Endodermal cell (in vitro differentiated cells): ENCODE data around the gene CCDC33. TPM values are rescaled to one million over a fixed set of nuclear protein-coding genes. Genes with fewer than 3 reads are reported as not detected.

Experiments
- DNase-seq: peaks from one replicate; pipeline ENCODE4 v3.0.0-alpha.2; 2017
- H3K27ac ChIP-seq: 2 replicates; pipeline ENCODE4 v1.5.1; 2013; ENCODE audit warnings: mild to moderate bottlenecking, low read depth, low read length, moderate library complexity
- H3K27me3 ChIP-seq: 2 replicates; pipeline ENCODE4 v1.6.1; 2013; ENCODE audit warnings: mild to moderate bottlenecking, low read length, moderate library complexity; ENCODE audit not compliant: insufficient read depth, control insufficient read depth, poor library complexity, severe bottlenecking
- H3K36me3 ChIP-seq: 2 replicates; pipeline ENCODE4 v1.7.0; 2013; ENCODE audit warnings: mild to moderate bottlenecking, low read length, moderate library complexity; ENCODE audit not compliant: control insufficient read depth, insufficient read depth
- H3K4me1 ChIP-seq: one replicate; pipeline ENCODE4 v1.7.0; 2013; ENCODE audit warnings: low read length; ENCODE audit not compliant: control insufficient read depth, insufficient read depth
- H3K4me3 ChIP-seq: 2 replicates; pipeline ENCODE4 v1.5.1; 2013; ENCODE audit warnings: mild to moderate bottlenecking, low read length, moderate library complexity
- H3K9ac ChIP-seq: 2 replicates; pipeline ENCODE4 v1.6.1; 2013; ENCODE audit warnings: mild to moderate bottlenecking, low read length, moderate library complexity; ENCODE audit not compliant: poor library complexity, severe bottlenecking; ENCODE audit errors: extremely low read depth
- H3K9me3 ChIP-seq: 2 replicates; pipeline ENCODE4 v1.6.1; 2013; ENCODE audit warnings: mild to moderate bottlenecking, low read length, moderate library complexity; ENCODE audit not compliant: control insufficient read depth
- H3K27ac Mint-ChIP-seq: 2 replicates; pipeline ENCODE4 v1.8.0; 2020; ENCODE audit warnings: mixed read lengths
- H3K27me3 Mint-ChIP-seq: 2 replicates; pipeline ENCODE4 v1.8.0; 2021; ENCODE audit warnings: mild to moderate bottlenecking, mixed read lengths; ENCODE audit not compliant: insufficient read depth
- H3K36me3 Mint-ChIP-seq: 2 replicates; pipeline ENCODE4 v1.8.0; 2020; ENCODE audit warnings: low read depth, mixed read lengths
- H3K4me1 Mint-ChIP-seq: 2 replicates; pipeline ENCODE4 v1.8.0; 2020; ENCODE audit warnings: mixed read lengths
- H3K4me3 Mint-ChIP-seq: 2 replicates; pipeline ENCODE4 v1.8.0; 2020; ENCODE audit warnings: mild to moderate bottlenecking, moderate library complexity, mixed read lengths
- H3K9me3 Mint-ChIP-seq: 2 replicates; pipeline ENCODE4 v1.8.0; 2020; ENCODE audit warnings: mild to moderate bottlenecking, mixed read lengths
- WGBS, 2 experiments: methylation state at CpG; one replicate each; pipeline versions ENCODE4 v1.1.5 to v1.1.7; 2013; ENCODE audit warnings: missing lambda C conversion rate in 2 of 2, mixed read lengths in 1 of 2; ENCODE audit not compliant: insufficient coverage in 1 of 2, insufficient read length in 1 of 2; 5-methylcytosine and 5-hydroxymethylcytosine counted together
- total RNA-seq, 2 donors: library from RNA; stranded (reverse); fragmentation: NEBNext Ultra II Directional in 1 of 2; extraction: Animal tissue kit (Norgen Biotek cat#: 25700) in 1 of 2; gene quantifications; 2 replicates in 1 of 2; 3 replicates in 1 of 2; pipeline ENCODE4 v1.2.1, GENCODE V29; 2021
- TF ChIP-seq, protein P1 (sequence below): fragments of 200-600 bp; sonication (generic); conservative IDR thresholded peaks from 2 replicates; pipeline ENCODE4 v1.5.0; 2021; ENCODE audit warnings: antibody characterized with exemption, mild to moderate bottlenecking

CCDC33 gene
- total RNA-seq, 2 donors from 2014 or later, result 2.8 to 3.5 TPM

DNA sequence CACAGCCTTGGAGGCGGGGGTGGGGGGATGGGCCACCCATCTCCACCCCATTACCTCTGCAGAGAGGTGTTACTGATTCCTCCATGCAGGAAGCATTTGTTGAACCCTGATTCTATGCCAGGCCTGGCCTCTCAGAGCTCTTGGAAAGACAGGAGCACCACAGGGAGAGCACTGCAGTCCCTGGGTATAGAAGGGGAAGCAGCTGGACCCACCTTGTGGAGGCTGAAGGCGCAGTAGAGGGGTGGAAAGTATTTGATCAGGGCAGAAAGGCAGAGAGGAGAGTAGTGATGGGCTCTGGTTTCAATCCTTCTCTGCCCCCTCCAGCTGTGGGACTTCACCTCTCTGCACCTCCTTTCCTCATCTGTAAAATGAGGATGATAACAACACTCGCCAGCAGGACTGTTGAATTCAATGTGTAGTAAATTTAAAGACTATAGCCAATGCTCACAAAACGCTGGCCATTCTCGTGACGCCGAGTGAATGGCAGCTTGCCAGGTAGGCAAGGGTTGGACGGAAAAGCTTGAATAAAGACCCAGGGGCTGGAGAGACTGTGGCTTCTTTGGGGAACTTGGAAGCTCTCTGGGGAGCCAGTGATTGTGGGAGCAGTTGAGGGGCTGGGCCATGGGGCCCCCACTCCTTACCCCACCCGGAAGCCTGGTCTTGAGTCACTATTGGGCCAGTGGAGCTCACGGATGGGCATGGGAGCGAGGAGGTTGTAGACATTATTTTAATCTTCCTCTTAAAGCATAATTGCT is 8.0 kb upstream of the CCDC33 start:
- Histone ChIP-seq H3K4me3 (no peak overlapping the region), H3K9ac (no peak overlapping the region), H3K4me1 (peaks cover 9% of the 10 kb centered on the region), H3K27ac (peak overlapping the region; percentile 79), H3K27me3 (no peaks in the 10 kb centered on the region), H3K36me3 (no peaks in the 10 kb centered on the region), H3K9me3 (no peaks in the 10 kb centered on the region)
- H3K27me3 Mint-ChIP-seq, result peaks cover 40% of the 10 kb centered on the region
- H3K27ac Mint-ChIP-seq, result no peak overlapping the region
- no peaks in the 10 kb centered on the region for H3K36me3 Mint-ChIP-seq
- DNase-seq, result peak; percentile 55
- TF ChIP-seq, protein P1, sequence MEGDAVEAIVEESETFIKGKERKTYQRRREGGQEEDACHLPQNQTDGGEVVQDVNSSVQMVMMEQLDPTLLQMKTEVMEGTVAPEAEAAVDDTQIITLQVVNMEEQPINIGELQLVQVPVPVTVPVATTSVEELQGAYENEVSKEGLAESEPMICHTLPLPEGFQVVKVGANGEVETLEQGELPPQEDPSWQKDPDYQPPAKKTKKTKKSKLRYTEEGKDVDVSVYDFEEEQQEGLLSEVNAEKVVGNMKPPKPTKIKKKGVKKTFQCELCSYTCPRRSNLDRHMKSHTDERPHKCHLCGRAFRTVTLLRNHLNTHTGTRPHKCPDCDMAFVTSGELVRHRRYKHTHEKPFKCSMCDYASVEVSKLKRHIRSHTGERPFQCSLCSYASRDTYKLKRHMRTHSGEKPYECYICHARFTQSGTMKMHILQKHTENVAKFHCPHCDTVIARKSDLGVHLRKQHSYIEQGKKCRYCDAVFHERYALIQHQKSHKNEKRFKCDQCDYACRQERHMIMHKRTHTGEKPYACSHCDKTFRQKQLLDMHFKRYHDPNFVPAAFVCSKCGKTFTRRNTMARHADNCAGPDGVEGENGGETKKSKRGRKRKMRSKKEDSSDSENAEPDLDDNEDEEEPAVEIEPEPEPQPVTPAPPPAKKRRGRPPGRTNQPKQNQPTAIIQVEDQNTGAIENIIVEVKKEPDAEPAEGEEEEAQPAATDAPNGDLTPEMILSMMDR, result no peak
- H3K4me1 Mint-ChIP-seq, result peaks cover 23% of the 10 kb centered on the region
- H3K9me3 Mint-ChIP-seq, result no peaks in the 10 kb centered on the region
- no peak overlapping the region for H3K4me3 Mint-ChIP-seq
- WGBS, 2 experiments, result 82 to 86% methylated on average over 5 to 11 of the region's 11 CpGs

DNA sequence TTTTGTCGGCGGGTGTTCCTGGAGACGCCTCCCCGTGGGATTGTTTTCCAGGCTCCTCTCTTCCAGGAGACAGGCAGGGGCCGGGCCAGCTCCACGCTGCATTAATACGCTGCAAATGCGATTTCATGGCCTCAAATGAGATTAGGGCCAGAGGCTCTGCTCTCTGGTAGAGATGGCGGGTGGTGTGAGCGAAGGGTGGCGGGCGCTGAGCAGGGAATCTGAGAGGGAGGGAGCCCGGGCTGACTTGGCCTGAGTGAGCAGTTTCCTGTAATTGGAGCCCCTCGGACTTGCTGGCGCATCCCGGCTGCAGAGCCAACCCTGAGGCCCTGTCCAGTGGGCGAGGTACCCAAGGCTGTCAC is 7.4 kb upstream of the CCDC33 start:
- no peaks in the 10 kb centered on the region for H3K9me3 ChIP-seq
- H3K9ac ChIP-seq, result no peak overlapping the region
- H3K27me3 Mint-ChIP-seq, result peaks cover 35% of the 10 kb centered on the region
- peaks cover 7% of the 10 kb centered on the region for H3K4me1 ChIP-seq
- no peak overlapping the region for H3K4me3 Mint-ChIP-seq
- H3K4me1 Mint-ChIP-seq, result peaks cover 19% of the 10 kb centered on the region
- H3K36me3 ChIP-seq, result no peaks in the 10 kb centered on the region
- H3K27me3 ChIP-seq, result no peaks in the 10 kb centered on the region
- TF ChIP-seq, protein P1, result no peak
- WGBS, 2 experiments, result 53 to 78% methylated on average over 8 to 17 of the region's 17 CpGs
- no peak overlapping the region for H3K27ac Mint-ChIP-seq
- H3K36me3 Mint-ChIP-seq, result no peaks in the 10 kb centered on the region
- no peaks in the 10 kb centered on the region for H3K9me3 Mint-ChIP-seq
- peak; percentile 63 for DNase-seq
- H3K4me3 ChIP-seq, result no peak overlapping the region
- H3K27ac ChIP-seq, result peak overlapping the region; percentile 79

DNA sequence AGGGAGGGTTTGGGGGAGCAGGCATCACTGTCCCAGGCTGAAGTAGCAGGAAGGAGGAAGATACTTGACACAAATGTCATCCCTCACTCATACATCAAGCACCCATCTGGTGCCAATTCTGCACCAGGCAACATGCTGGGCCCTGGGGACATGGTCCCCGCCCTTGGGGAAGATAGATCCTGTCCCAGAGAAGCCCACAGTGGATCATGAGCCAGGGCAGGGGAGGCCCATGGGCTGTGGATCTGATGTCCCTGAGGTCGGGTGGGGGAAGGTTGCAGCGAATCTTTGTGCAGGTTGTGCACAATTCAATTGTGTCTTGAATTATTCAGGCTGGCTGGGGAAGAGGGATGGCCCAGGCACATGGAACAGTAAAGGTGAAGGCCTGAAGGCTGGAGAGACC is 6.4 kb upstream of the CCDC33 start:
- Mint-ChIP-seq H3K4me1 (peaks cover 21% of the 10 kb centered on the region), H3K4me3 (no peak overlapping the region), H3K36me3 (no peaks in the 10 kb centered on the region), H3K27me3 (peaks cover 30% of the 10 kb centered on the region), H3K9me3 (no peaks in the 10 kb centered on the region), H3K27ac (no peak overlapping the region)
- Histone ChIP-seq H3K27me3 (no peaks in the 10 kb centered on the region), H3K4me1 (peaks cover 7% of the 10 kb centered on the region), H3K9ac (no peak overlapping the region), H3K36me3 (no peaks in the 10 kb centered on the region), H3K27ac (no peak overlapping the region), H3K9me3 (no peaks in the 10 kb centered on the region), H3K4me3 (no peak overlapping the region)
- no peak for DNase-seq
- TF ChIP-seq, protein P1, result no peak
- 89 to 100% methylated on average over 3 of the region's 3 CpGs for WGBS, 2 experiments
